WERI-Rb-1 (cell line): Measurements from ENCODE around the gene PDLIM5.
"Not testable (repeated sequence)": the region's sequence is repeated elsewhere in the genome, so short reads cannot be mapped to it uniquely, and the experiment has no call there.

Experiments used
- DNase-seq: peaks from one replicate; pipeline ENCODE4 v3.0.0-alpha.2; 2020
- H3K27ac ChIP-seq: fragments of 250-450 bp; sonication (Bioruptor Pico); 2 replicates; pipeline ENCODE4 v1.5.1; 2020; ENCODE audit warnings: mild to moderate bottlenecking, moderate library complexity
- H3K27me3 ChIP-seq: fragments of 250-450 bp; sonication (Bioruptor Pico); 2 replicates; pipeline ENCODE4 v1.5.1; 2021; ENCODE audit warnings: mild to moderate bottlenecking, low read depth, moderate library complexity; ENCODE audit not compliant: insufficient read depth, severe bottlenecking
- H3K36me3 ChIP-seq: fragments of 250-450 bp; sonication (Bioruptor Pico); 2 replicates; pipeline ENCODE4 v1.5.1; 2020; ENCODE audit warnings: mild to moderate bottlenecking, moderate library complexity
- H3K4me3 ChIP-seq: 2 replicates; pipeline ENCODE4 v1.5.1; 2011; ENCODE audit warnings: low read depth, mild to moderate bottlenecking, control low read depth, low read length
- H3K9me3 ChIP-seq: fragments of 250-450 bp; sonication (Bioruptor Pico); 2 replicates; pipeline ENCODE4 v1.5.1; 2021; ENCODE audit warnings: mild to moderate bottlenecking, moderate library complexity; ENCODE audit not compliant: severe bottlenecking
- TF ChIP-seq, protein P1 (sequence below): IDR thresholded peaks from 2 replicates; pipeline ENCODE4 v1.5.1; 2011; ENCODE audit warnings: low read depth, mild to moderate bottlenecking, control low read depth, inconsistent platforms, low read length

Gene PDLIM5

DNA sequence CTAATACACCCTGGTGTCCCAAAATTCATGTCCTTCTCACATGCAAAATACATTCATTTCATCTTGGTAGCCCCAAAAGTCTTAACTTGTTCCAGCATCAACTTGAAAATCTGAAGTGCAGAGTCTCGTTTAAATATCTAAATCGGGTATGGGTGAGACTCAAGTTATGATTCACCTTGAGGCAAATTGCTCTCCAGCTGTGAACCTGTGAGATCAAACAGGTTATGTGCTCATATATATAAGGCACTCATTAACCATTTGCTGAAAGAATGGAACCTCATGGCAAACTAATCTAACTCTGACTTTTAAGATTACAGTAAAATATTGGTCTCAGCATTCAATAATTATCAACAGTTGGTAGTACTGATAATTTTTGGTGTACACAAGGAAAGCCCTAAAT, 55.5 kb downstream of the PDLIM5 start:
- H3K27ac ChIP-seq = no peak overlapping the region
- H3K36me3 ChIP-seq = no peaks in the 10 kb centered on the region
- DNase-seq = no peak
- TF ChIP-seq, protein P1, sequence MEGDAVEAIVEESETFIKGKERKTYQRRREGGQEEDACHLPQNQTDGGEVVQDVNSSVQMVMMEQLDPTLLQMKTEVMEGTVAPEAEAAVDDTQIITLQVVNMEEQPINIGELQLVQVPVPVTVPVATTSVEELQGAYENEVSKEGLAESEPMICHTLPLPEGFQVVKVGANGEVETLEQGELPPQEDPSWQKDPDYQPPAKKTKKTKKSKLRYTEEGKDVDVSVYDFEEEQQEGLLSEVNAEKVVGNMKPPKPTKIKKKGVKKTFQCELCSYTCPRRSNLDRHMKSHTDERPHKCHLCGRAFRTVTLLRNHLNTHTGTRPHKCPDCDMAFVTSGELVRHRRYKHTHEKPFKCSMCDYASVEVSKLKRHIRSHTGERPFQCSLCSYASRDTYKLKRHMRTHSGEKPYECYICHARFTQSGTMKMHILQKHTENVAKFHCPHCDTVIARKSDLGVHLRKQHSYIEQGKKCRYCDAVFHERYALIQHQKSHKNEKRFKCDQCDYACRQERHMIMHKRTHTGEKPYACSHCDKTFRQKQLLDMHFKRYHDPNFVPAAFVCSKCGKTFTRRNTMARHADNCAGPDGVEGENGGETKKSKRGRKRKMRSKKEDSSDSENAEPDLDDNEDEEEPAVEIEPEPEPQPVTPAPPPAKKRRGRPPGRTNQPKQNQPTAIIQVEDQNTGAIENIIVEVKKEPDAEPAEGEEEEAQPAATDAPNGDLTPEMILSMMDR = no peak
- no peaks in the 10 kb centered on the region for H3K27me3 ChIP-seq
- H3K9me3 ChIP-seq = no peaks in the 10 kb centered on the region
- no peak overlapping the region for H3K4me3 ChIP-seq

- no peak for DNase-seq
- H3K4me3 ChIP-seq = no peak overlapping the region
- H3K36me3 ChIP-seq = no peaks in the 10 kb centered on the region
- no peaks in the 10 kb centered on the region for H3K9me3 ChIP-seq
- TF ChIP-seq, protein P1 = no peak
- H3K27me3 ChIP-seq = no peaks in the 10 kb centered on the region
- H3K27ac ChIP-seq = no peak overlapping the region
Measured at GRCh38 chr4:94507708-94508107, 56.0 kb downstream of the PDLIM5 start.

- Histone ChIP-seq H3K27ac (no peak overlapping the region), H3K27me3 (no peaks in the 10 kb centered on the region), H3K9me3 (no peaks in the 10 kb centered on the region), H3K4me3 (no peak overlapping the region), H3K36me3 (no peaks in the 10 kb centered on the region)
- TF ChIP-seq, protein P1 = no peak
- no peak for DNase-seq
Measured at GRCh38 chr4:94508296-94508695, 56.6 kb downstream of the PDLIM5 start.

DNA sequence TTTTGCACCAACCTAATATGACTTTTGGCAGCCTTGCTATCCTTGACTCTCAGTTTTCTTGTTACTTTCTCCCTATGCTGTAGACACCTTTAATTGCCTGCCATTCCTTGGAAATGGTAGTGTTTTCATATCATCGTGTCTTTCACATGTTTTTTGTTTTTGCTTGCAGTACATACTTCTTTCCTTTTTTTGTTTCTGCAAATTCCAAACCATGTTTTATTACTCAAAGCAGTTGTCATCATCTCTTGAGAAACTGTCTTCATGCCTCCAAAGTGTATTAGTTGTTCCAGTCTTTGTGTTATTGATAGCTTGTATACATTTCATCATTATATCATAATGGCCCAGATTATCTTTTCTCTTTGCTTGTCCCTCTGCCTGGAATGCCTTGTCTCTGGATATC, 57.1 kb downstream of the PDLIM5 start:
- TF ChIP-seq, protein P1 = no peak
- DNase-seq = no peak
- H3K4me3 ChIP-seq = no peak overlapping the region
- H3K27me3 ChIP-seq = no peaks in the 10 kb centered on the region
- H3K27ac ChIP-seq = no peak overlapping the region
- H3K9me3 ChIP-seq = no peaks in the 10 kb centered on the region
- no peaks in the 10 kb centered on the region for H3K36me3 ChIP-seq

DNA sequence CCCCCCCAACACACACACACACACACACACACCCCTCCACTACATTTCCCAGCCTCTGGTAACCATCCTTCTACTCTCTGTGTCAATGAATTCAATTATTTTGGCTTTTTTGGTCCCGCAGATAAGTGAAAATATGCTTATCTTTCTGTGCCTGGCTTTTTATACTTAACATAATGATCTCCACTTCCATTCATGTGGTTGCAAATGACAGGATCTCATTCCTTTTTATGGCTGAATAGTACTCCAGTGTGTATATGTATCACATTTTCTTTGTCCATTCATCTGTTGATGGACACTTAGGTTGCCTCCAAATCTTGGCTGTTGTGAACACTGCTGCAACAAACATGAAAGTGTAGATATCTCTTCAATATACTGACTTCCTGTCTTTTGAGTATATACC, 59.8 kb downstream of the PDLIM5 start:
- Histone ChIP-seq H3K9me3 (no peaks in the 10 kb centered on the region), H3K27ac (no peak overlapping the region), H3K27me3 (no peaks in the 10 kb centered on the region), H3K4me3 (no peak overlapping the region), H3K36me3 (no peaks in the 10 kb centered on the region)
- TF ChIP-seq, protein P1 = no peak
- DNase-seq = no peak

- not testable (repeated sequence) for H3K27me3 ChIP-seq, DNase-seq, H3K27ac ChIP-seq, H3K9me3 ChIP-seq, H3K36me3 ChIP-seq, H3K4me3 ChIP-seq
Measured at GRCh38 chr4:94513532-94513931, 61.8 kb downstream of the PDLIM5 start.
